ENCODE measurements around the gene LAMA2. TPM values are rescaled to one million over a fixed set of nuclear protein-coding genes. Genes with fewer than 3 reads are reported as not detected.

Gene LAMA2
- total RNA-seq, 1 donor from 2014 or later, result 1.4 TPM

- intact Hi-C loops (cut with micrococcal nuclease), result no loop called here
Measured at GRCh38 chr6:129306826-129307225, 423.9 kb downstream of the LAMA2 start.

DNA sequence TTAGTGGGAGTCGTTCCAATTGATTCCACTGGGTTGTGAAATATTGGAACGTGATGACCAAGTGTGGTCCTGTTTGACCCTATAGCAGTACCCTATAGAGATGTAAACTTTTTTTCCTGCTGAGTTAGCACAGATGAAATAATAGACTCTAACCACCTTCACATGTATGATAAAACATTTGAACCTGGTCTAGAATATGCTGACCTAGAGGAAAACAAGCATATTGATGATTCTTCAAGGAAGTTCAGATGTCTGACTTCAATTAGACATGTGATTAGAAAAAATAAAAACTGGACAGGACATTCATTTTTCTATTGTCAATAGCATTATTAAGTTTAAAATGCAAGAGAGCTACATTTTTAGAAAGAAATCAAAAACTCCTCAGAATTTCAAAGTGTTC lies 424.9 kb downstream of the LAMA2 start:
- intact Hi-C loops (cut with micrococcal nuclease), result no loop called here

GRCh38 chr6:129309154-129309553 lies 426.2 kb downstream of the LAMA2 start:
- intact Hi-C loops (cut with micrococcal nuclease), result no loop called here

- intact Hi-C loops (cut with micrococcal nuclease), result no loop called here
Measured at GRCh38 chr6:129312880-129313279, 429.9 kb downstream of the LAMA2 start.

- intact Hi-C loops (cut with micrococcal nuclease), result no loop called here
Measured at GRCh38 chr6:129314575-129314974, 431.6 kb downstream of the LAMA2 start.

DNA sequence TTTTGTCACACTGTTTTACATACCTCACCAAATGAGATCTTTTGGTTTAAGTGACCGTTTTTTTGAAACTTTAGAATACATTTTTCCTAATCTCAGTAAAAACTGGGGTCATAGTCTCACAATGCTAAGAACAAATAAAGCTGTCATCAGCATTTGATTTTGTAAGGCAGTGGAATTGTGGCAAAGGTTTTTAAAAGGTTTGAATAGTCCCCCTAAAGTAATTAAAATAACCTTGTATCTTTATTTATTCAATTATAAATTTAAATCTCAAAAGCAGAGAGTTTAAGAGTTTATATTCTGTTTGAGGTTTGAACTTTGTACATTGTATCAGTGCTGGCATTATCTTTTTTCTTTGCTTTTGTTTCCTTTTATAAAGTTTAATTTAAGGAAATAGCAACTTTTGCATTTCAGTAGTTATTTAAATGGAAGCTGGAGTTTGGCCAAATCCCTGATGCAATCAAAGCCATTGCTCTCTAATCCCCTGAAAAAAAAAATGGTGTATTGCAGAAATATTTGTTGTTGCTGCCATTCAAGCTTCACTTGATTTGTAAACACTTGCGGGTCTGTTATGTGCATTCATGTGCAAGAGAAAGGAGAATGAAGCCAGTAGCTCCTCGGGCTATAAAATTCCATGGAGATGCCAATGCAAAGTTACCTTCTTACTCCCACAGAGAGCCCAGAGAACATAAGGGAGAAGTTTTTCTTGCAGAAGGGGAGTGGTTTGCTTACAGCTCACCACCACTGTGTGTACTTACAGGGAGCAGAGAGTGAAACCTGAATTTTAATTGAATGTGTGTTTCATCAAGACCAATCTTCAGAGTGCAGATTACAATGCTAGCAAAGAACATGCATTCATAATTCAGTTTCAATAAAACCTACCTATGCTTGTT lies 435.2 kb downstream of the LAMA2 start:
- intact Hi-C loops (cut with micrococcal nuclease), result no loop called here

- intact Hi-C loops (cut with micrococcal nuclease), result no loop called here
Measured at GRCh38 chr6:129320892-129321291, 438.0 kb downstream of the LAMA2 start.

- intact Hi-C loops (cut with micrococcal nuclease), result no loop called here
Measured at GRCh38 chr6:129321303-129321702, 438.4 kb downstream of the LAMA2 start.

DNA sequence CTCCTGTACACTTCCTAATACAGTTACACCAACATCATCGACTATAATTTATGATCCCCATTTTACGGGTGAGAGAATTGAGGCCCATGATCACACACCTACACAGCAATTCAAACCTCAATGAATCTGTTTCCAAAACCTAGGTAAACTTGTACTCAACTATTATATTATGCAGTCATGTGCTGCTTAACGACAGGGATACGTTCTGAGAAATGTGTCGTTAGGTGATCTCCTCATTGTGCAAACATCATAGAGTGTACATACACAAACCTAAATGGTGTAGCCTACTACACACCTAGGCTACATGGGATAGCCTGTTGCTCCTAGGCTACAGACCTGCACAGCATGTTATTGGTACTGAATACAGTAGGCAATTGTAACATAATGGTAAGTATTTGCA lies 441.4 kb downstream of the LAMA2 start:
- intact Hi-C loops (cut with micrococcal nuclease), result no loop called here

- intact Hi-C loops (cut with micrococcal nuclease), result no loop called here
Measured at GRCh38 chr6:129329678-129330077, 446.7 kb downstream of the LAMA2 start.

GRCh38 chr6:129331450-129332138 lies 448.7 kb downstream of the LAMA2 start:
- intact Hi-C loops (cut with micrococcal nuclease), result no loop called here

DNA sequence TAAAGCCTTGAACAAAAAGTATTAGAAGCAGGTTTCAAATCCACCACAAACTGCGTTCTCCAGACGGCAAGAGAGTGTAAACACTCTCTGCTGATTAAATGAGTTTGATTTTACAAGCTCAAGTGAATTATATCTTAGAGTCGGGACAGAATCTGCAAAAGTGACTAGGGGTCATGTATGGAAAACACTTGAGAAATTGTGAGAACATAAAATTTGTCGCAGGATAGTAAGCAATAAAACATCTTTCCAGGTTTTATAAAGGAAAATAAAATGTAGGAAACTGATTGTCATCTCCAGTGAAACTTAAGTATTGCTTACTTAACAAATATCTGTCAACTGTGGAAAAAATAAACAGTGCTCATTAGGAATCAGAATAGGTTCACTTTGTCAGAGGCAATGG lies 452.9 kb downstream of the LAMA2 start:
- intact Hi-C loops (cut with micrococcal nuclease), result no loop called here

DNA sequence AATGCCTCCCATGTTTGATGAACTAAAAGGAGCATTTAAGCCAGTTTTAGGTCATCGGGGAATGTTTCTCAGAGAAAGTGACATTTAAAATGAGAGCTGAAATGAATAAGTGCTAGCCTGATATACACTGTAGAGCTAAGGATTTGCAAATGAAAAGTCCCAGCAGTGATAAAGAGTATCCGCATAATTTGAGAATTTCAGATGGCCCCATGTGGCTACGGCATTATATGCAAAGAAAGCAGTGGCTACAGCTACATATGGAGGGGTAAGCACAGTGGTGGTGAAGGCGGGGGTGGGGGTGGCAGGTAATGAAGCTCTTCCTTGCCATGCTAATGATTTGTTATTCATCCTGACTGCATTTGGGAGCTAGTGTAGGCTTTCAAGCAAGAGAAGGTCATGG lies 455.7 kb downstream of the LAMA2 start:
- intact Hi-C loops (cut with micrococcal nuclease), result no loop called here

DNA sequence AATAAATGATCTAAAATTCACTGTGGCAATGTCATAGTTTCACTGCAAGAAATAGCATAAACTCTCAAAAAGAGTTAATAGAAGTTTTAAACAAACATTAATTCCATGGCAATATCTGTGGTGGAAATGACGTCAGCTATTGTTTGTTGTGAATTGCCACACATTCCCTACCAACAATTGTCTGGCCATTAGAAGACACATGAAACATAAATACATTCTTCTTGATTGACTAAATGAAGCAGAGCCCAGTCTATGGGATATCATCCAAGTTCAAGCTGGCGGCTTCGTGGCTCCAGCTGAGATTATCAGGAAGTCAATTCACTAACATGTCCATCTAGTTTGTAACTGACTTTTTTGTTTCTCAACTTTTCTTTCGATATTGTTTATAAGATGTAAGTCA lies 458.0 kb downstream of the LAMA2 start:
- intact Hi-C loops (cut with micrococcal nuclease), result no loop called here

GRCh38 chr6:129342243-129342642 lies 459.3 kb downstream of the LAMA2 start:
- intact Hi-C loops (cut with micrococcal nuclease), result no loop called here

GRCh38 chr6:129342796-129343195 lies 459.9 kb downstream of the LAMA2 start:
- intact Hi-C loops (cut with micrococcal nuclease), result no loop called here

DNA sequence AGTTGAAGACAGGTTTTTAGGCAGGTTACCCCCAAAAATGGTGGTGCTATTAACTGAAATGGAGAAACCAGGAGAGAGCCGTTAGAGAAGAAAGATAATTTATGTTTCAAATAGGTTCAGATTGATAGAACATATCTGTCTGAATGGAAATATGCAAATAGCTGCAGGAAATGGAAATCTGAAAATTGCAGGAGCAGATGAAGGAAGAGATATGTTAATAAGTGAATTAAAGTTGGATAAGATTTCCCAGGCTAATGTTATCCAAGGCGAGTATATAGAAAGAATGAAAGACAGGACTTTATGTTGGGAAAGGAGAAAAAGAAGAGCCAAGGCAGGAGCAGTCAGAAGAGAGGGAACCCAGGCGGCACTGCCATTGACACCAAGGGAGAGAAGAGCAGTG lies 461.4 kb downstream of the LAMA2 start:
- intact Hi-C loops (cut with micrococcal nuclease), result no loop called here

- intact Hi-C loops (cut with micrococcal nuclease), result no loop called here
Measured at GRCh38 chr6:129345890-129346289, 463.0 kb downstream of the LAMA2 start.

DNA sequence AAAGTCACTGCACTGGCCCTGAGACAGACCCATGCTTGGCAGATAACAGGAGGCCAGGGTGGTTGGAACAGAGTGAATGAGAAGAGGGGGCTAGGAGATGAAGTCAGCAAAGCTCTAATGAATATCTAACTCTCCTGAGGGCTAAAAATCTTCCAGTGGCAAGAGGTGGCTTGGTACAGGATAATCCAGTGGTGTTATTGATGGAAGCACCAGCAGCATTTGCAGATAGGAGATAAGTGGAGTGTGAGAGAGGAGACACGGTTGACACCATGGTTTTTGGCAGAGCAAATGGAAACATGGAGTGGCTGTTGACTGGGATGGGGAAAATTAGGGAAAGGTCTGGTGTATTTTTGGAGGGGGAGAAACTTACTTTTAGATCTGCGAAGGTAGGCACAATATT lies 464.0 kb downstream of the LAMA2 start:
- intact Hi-C loops (cut with micrococcal nuclease), result no loop called here

- intact Hi-C loops (cut with micrococcal nuclease), result no loop called here
Measured at GRCh38 chr6:129350278-129350677, 467.3 kb downstream of the LAMA2 start.

DNA sequence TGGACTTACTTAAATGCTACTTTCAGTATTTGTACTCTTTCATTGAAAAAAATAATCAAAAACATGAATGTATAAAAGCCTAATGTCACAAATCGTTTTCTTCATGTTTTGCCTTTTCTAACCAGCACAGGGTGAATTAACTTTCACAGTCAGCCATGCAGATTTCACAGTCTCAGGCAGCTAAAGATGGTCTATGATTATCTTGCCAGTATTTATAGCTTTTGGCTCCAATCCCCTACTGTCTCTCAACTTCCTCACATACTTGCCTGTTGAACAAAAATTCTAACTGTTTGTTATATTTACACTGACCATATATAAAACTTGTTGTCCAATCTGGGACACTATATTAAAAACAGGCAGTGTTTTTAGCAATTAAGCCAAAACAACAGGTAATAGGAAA lies 468.9 kb downstream of the LAMA2 start:
- intact Hi-C loops (cut with micrococcal nuclease), result no loop called here

DNA sequence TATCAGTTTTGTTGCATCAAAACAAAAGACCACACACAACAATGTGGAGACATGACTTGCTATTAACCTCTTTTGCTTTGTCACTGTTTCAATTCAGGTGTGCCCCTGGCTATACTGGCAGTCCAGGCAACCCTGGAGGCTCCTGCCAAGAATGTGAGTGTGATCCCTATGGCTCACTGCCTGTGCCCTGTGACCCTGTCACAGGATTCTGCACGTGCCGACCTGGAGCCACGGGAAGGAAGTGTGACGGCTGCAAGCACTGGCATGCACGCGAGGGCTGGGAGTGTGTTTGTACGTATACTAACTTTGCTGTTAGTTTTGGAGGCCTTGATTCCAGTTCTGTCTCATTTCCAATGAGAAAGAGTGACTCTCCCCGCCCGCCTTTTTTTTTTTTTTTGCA lies 470.1 kb downstream of the LAMA2 start:
- intact Hi-C loops (cut with micrococcal nuclease), result no loop called here

- intact Hi-C loops (cut with micrococcal nuclease), result no loop called here
Measured at GRCh38 chr6:129356129-129356528, 473.2 kb downstream of the LAMA2 start.

Data from T-helper 2 cell treated with Interferon-gamma antibody and Interleukin-4, amounts not matched to agents 100 ng/mL and 5 ng/mL, for 36 hours (primary cell).